Left lung (tissue), 14 donors: Measurements from ENCODE around the gene BOD1L1. TPM values are rescaled to one million over a fixed set of nuclear protein-coding genes. Genes with fewer than 3 reads are reported as not detected.

Source experiments
- ATAC-seq: fragments of 200-7000 bp; cut with Tn5 transposase; one replicate; pipeline ENCODE4 v1.9.1; 2020; ENCODE audit warnings: moderate library complexity
- DNase-seq, 4 donors: peaks; one replicate each; pipeline ENCODE4 v3.0.0-alpha.2; 2013 to 2020
- H3K27ac ChIP-seq, 2 donors: fragments of 200-600 bp; sonication (generic) in 1 of 2; one replicate each; pipeline versions ENCODE4 v1.5.0 to v1.8.0; 2020 to 2021
- H3K27me3 ChIP-seq, 2 donors: fragments of 200-600 bp; sonication (generic) in 1 of 2; one replicate each; pipeline versions ENCODE4 v1.5.0 to v1.8.0; 2020 to 2021
- H3K36me3 ChIP-seq, 2 donors: fragments of 200-600 bp; sonication (generic) in 1 of 2; one replicate each; pipeline versions ENCODE4 v1.5.0 to v1.8.0; 2020 to 2021
- H3K4me1 ChIP-seq, 2 donors: fragments of 200-600 bp; one replicate each; pipeline ENCODE4 v1.8.0; 2021
- H3K4me3 ChIP-seq, 2 donors: fragments of 200-600 bp; sonication (generic) in 1 of 2; one replicate each; pipeline versions ENCODE4 v1.5.0 to v1.8.0; 2020 to 2021; ENCODE audit warnings: mild to moderate bottlenecking in 1 of 2
- H3K9me3 ChIP-seq, 2 donors: fragments of 200-600 bp; sonication (generic) in 1 of 2; one replicate each; pipeline versions ENCODE4 v1.5.0 to v1.8.0; 2020 to 2021
- intact Hi-C, 2 donors: fragments of 100-400 bp; cut with DNase I; formaldehyde crosslinking; loops; one replicate each; pipeline versions ENCODE4 v1.11.2 to v1.14.2; 2022
- long read RNA-seq, 12 donors: library from polyadenylated mRNA in 2 of 12; unstranded in 2 of 12; transcript quantifications; one replicate each; pipeline ENCODE4 v2.0.0 and lab custom pipeline, GENCODE V29; 2019 to 2026
- polyA plus RNA-seq, 6 donors: library from polyadenylated mRNA; unstranded; fragments of 120-200 nt; gene quantifications; one replicate each; pipeline ENCODE4 v1.2.1, GENCODE V29; 2013; ENCODE audit not compliant: insufficient read length in 6 of 6
- total RNA-seq, 2 donors: library from RNA; stranded (reverse); fragmentation: NEBNext Ultra II Directional; extraction: Animal tissue kit (Norgen Biotek cat#: 25700); gene quantifications; one replicate each; pipeline ENCODE4 v1.2.1, GENCODE V29; 2021
- TF ChIP-seq, protein P1 (sequence below), 2 donors: fragments of 200-600 bp; sonication (generic) in 1 of 2; IDR thresholded peaks; one replicate each; pipeline versions ENCODE4 v1.5.0 to v1.8.0; 2021; ENCODE audit warnings: antibody characterized with exemption in 2 of 2
- donor health status: DM: no; HTN: yes; CAD: no.
- donor health status: DM: no; HTN: no; CAD: no.

Gene BOD1L1
- 10 to 100 TPM; 25.9 to 33.8 TPM for total RNA-seq
- 10 to 100 TPM; 55.7 to 78.0 (median 64.4) TPM for polyA plus RNA-seq
- long read RNA-seq, donor 1, result 0 reads
- long read RNA-seq, donor 2, partial matches to known transcripts, result 32 of 33 reads
- long read RNA-seq, donor 2, other reads (novel, unspliced or antisense), result 0 of 33 reads
- long read RNA-seq, donor 3, result 0 reads
- long read RNA-seq, donor 4, partial matches to known transcripts, result 1 of 1 reads
- long read RNA-seq, donor 4, other reads (novel, unspliced or antisense), result 0 of 1 reads
- long read RNA-seq, donor 5, result 0 reads
- long read RNA-seq, donor 6, partial matches to known transcripts, result 9 of 9 reads
- long read RNA-seq, donor 6, other reads (novel, unspliced or antisense), result 0 of 9 reads
- long read RNA-seq, donor 7, partial matches to known transcripts, result 11 of 12 reads
- long read RNA-seq, donor 7, other reads (novel, unspliced or antisense), result 0 of 12 reads
- long read RNA-seq, donor 8, result 0 reads
- long read RNA-seq, donor 9, result 0 reads
- long read RNA-seq, donor 10, partial matches to known transcripts, result 1 of 1 reads
- long read RNA-seq, donor 10, other reads (novel, unspliced or antisense), result 0 of 1 reads
- long read RNA-seq, donor 11, result 0 reads
- long read RNA-seq, donor 12, result 0 reads

DNA sequence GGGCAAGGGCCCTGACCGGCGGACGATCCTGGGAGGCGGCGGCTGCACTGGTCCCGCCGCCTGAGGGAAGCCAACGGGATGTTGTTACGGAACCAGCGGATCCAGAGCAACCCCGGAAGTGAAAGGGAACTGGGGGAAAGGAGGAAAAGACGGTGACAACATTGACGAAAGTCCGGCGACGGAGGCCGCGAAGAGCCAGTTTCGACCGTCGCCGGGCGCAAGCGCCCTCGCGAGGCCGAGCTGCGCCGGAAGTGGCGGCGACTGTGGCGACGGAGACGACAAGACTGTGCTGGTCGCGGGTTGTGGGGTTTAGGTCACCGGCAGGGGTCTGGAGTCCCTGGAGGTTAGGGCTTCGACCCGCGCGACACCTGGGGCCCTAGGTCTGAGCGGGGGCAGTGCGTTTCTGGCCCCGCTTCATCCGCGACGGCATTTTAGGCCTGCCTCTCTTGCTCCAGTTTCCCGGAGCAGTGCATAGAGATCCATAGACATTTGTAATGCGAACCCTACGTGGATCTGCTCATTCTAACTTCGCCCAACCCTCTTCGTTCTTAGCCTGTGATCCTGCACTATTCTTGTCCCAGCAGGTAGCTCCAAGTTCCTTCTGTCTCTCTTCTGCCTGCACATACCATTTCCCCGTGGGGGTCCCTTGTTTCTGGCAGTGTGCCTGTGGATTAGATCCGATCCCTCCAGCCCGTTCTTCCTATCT lies at the start of gene BOD1L1:
Gene BOD1L1 (minus strand): TSS at position 120 of the 706 bp plus-strand sequence. CDS start 138 bp downstream, outside the sequence.
- peak within 1 kb of the TSS; percentile 75 to 79 for H3K4me3 ChIP-seq
- DNase-seq (peak; percentile 89 to 97 (median 94)), ATAC-seq (peak; percentile 98)
- H3K9me3 ChIP-seq, result no peaks in the 10 kb centered on the region
- peaks cover 11 to 33% of the 10 kb centered on the region in 2 donors for H3K4me1 ChIP-seq
- H3K36me3 ChIP-seq, result no peaks in the 10 kb centered on the region
- TF ChIP-seq, protein P1, sequence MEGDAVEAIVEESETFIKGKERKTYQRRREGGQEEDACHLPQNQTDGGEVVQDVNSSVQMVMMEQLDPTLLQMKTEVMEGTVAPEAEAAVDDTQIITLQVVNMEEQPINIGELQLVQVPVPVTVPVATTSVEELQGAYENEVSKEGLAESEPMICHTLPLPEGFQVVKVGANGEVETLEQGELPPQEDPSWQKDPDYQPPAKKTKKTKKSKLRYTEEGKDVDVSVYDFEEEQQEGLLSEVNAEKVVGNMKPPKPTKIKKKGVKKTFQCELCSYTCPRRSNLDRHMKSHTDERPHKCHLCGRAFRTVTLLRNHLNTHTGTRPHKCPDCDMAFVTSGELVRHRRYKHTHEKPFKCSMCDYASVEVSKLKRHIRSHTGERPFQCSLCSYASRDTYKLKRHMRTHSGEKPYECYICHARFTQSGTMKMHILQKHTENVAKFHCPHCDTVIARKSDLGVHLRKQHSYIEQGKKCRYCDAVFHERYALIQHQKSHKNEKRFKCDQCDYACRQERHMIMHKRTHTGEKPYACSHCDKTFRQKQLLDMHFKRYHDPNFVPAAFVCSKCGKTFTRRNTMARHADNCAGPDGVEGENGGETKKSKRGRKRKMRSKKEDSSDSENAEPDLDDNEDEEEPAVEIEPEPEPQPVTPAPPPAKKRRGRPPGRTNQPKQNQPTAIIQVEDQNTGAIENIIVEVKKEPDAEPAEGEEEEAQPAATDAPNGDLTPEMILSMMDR (IDR thresholded peaks at IDR 0.05), result peak in 1 of 2 donors; percentile 37
- no peaks in the 10 kb centered on the region for H3K27me3 ChIP-seq
- peak within 1 kb of the TSS; percentile 89 to 95 for H3K27ac ChIP-seq
- intact Hi-C loops, result no loop called here

DNA sequence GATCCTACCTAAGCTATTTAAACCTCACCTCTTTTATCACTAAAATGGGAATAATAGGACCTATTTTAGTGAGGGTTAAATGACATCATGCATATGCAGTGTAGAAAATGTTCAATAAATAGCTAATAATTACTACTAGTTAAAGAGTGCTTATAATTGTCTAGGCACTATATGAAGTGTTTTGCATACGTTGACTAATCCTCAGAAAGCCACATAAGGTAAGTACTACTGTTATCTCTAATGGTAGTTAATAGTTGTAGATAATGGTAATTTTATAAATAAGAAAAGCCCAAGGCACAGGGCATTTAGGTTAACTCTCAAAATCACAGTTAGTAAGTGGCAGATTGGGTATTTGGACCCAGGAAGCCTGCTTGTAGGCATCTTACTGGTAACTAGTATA lies 47.4 kb upstream of the BOD1L1 start:
- Histone ChIP-seq H3K27me3 (no peaks in the 10 kb centered on the region), H3K36me3 (no peaks in the 10 kb centered on the region), H3K9me3 (peaks cover 0 to 8% of the 10 kb centered on the region in 2 donors), H3K27ac (no peak overlapping the region), H3K4me1 (no peaks in the 10 kb centered on the region), H3K4me3 (no peak overlapping the region)
- TF ChIP-seq, protein P1 (IDR thresholded peaks at IDR 0.05), result no peak
- DNase-seq (no peak), ATAC-seq (no peak)
- intact Hi-C loops, result no loop called here

DNA sequence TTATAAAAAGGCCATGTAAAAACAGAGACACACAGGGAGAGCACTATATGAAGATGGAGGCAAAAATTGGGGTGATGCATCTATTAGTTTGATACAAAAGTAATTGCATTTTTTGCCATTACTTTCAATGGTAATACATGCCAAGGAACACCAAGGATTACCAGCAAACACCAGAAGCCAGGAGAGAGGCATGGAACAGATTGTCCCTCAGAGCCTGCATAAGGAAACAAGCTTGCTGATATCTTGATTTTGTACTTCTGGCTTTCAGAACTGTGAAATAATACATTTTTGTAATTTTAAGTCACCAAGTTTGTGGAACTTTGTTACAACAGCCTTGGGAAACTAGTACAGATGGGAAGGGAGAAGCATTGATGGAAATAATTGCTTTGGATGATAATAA lies 45.6 kb upstream of the BOD1L1 start:
- no peaks in the 10 kb centered on the region for H3K27me3 ChIP-seq
- DNase-seq (no peak), ATAC-seq (no peak)
- H3K9me3 ChIP-seq, result peaks cover 0 to 5% of the 10 kb centered on the region in 2 donors
- TF ChIP-seq, protein P1 (IDR thresholded peaks at IDR 0.05), result no peak
- no peaks in the 10 kb centered on the region for H3K4me1 ChIP-seq
- intact Hi-C loops, result no loop called here
- H3K36me3 ChIP-seq, result no peaks in the 10 kb centered on the region
- H3K4me3 ChIP-seq, result no peak overlapping the region
- H3K27ac ChIP-seq, result no peak overlapping the region

DNA sequence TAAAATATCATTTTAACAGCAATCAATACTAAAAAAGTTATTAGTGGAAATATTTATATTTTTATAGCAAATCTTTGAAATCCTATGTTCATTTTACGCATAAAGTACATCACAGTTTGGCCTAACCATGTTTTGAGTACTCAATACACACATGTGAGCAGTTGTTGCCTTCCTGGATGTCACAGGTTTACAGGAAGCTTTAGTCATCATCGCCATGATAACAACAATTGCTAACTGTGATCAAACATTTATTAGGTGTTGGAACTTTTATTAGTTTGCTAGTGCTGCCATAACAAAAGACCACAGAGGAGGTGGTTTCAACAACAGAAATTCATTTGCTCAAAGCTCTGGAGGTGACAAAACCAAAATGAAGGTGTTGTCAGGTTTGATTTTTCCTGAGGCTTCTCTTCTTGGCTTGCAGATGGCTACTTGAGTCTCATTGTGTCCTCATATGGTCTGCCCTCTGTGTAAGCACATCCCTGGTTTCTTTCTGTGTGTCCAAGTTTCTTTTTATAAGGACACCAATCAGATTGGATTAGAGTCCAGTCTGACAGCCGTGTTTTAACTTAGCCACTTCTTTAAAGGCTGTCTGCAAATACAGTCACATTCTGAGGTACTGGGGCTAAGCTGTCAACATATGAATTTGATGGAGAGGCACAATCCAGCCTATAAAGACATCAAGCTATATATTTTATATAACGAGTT lies 43.1 kb upstream of the BOD1L1 start:
- no peak overlapping the region for H3K27ac ChIP-seq
- intact Hi-C loops, result no loop called here
- H3K27me3 ChIP-seq, result no peaks in the 10 kb centered on the region
- H3K36me3 ChIP-seq, result no peaks in the 10 kb centered on the region
- peaks cover 0 to 5% of the 10 kb centered on the region in 2 donors for H3K9me3 ChIP-seq
- TF ChIP-seq, protein P1 (IDR thresholded peaks at IDR 0.05), result no peak
- ATAC-seq (no peak), DNase-seq (peak in 2 of 4 donors; percentile 32 to 37)
- H3K4me1 ChIP-seq, result no peaks in the 10 kb centered on the region
- H3K4me3 ChIP-seq, result no peak overlapping the region
